H54 (cell line): ENCODE data around the gene FBXW12.
"Not testable (repeated sequence)": the region's sequence is repeated elsewhere in the genome, so short reads cannot be mapped to it uniquely, and the experiment has no call there.

ENCODE experiments used
- DNase-seq: peaks from one replicate; pipeline ENCODE4 v3.0.0; 2011; ENCODE audit warnings: low spot score, mixed read lengths; ENCODE audit not compliant: insufficient read length
- FAIRE-seq: peaks from 3 replicates; lab custom pipeline; 2011; peaks lifted over from hg19 to GRCh38; lab: Jason Lieb, UNC
- POLR2A ChIP-seq: IDR thresholded peaks from 2 replicates; pipeline ENCODE4 v1.6.1; 2011; ENCODE audit warnings: low read depth, mild to moderate bottlenecking, low read length

Gene FBXW12, protein sequence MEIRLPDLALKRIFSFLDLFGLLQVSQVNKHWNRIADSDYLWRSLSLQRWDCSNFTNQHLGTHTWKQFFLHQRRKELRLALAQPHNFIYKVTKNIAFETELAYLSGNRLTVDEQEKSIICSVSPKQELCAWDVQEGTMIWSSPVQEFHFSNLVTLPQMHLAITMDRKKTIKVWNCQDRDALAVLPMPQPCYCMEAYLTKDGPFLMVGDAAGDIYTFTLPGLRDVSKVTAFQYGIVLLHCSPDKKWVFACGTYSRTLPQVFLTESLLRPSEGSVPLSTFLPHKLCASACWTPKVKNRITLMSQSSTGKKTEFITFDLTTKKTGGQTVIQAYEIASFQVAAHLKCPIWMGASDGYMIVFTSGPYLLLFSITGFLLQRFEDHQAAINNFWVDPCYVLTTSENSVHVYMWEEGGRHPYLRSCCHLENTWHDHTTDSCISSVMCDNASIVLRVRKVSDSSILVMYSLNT

DNA sequence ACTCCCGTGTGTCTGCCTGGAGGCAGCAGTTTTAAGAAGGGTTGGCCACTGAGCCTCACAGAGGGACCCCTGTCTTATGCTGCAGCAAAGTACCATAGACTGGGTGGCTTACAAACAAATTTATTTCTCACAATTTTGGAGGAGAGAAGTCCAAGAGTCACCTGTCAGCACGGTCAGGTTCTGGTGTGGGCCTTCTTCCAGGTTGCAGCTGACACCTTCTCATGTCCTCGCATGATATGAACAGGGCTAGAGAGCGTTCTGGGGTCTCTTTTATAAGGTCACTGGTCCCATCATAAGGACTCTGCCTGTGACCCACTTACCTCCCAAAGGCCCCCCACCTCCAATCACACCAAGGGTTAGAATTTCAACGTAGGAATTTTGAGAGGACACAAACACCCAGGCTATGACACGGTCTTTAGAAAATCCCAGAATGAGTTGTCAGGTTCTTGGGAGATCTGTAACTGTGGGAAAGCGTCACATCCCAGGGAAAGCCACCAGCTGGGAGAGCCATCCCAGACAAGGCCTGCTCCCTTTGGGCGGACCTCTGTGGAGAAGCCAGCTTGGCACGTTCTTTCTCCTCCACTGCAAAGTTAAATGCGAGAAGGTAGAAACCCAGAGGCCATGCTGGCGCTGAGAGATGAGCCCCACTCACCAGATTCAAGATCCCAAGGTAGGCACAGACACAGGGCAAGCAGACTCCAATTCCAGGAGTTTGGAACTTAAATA is at the start of gene FBXW12:
FBXW12 (plus strand) TSS at position 569 of the 726 bp plus-strand sequence. CDS start 549 bp downstream, outside the sequence.
- TF ChIP-seq POLR2A: no peak
- DNase-seq (no peak), FAIRE-seq (no peak)

DNA sequence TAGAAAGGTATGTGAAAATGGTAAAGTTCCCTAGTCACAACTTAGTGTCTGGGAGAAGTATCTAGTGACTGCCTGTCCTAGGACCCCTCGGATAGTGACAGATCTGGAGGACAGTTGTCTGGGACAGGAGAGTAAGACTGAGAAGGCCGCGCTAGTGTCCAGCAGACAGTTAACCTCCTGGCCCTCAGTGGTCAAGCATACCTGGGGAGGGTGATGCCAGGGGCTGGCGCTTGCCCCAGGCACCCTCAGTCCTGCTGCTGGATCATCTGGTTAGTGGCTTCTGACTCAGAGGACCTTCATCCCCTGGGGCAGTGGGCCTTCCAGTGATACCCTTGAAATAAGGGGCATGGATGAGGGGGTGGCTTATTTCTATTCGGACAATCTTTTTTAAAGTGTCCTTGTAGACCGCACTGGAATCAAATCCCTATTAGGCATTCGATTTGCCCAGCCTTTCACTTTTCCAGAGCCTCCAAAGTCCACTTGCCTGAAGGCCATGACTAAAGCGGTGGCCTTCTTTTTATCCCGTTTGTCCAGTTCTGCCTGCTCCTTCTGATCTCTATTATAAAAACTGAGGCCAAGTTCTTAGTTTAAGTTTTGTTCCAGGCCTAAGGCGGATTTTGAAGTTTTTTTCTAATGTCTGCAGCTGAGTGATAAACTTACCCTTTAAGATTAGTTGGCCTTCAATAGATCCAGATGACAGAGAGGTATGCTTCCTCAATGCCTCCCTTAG is 40.1 kb upstream of the FBXW12 start:
- not testable (repeated sequence) for DNase-seq, FAIRE-seq

GRCh38 chr3:48333346-48334245 is 38.4 kb upstream of the FBXW12 start, which contains the start of gene SPINK8:
TSS of gene SPINK8 (minus strand) at chr3:48333661. CDS start at chr3:48328341, 5,320 bp downstream.
- DNase-seq, FAIRE-seq: not testable (repeated sequence)

GRCh38 chr3:48334605-48335004 is 37.4 kb upstream of the FBXW12 start:
- no peak for DNase-seq
- FAIRE-seq: no peak
- TF ChIP-seq POLR2A: no peak

- FAIRE-seq, DNase-seq: not testable (repeated sequence)
Observed at GRCh38 chr3:48335286-48335685, 36.7 kb upstream of the FBXW12 start.

DNA sequence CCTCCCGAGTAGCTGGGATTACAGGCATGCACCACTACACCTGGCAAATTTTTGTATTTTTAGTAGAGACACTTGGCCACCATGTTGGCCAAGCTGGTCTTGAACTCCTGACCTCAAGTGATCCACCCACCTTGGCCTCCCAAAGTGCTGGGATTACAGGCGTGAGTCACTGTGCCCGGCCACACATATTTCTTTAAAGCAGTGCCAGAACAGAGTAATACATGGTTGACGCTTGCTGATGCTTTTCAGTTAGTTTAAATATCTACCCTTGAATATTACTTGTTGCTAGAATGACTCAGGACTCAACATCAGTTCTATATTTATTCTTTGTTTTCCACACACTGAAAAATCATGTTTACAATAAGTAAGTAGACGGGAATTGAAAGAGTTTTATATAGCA is 34.5 kb upstream of the FBXW12 start:
- DNase-seq, FAIRE-seq: not testable (repeated sequence)

- TF ChIP-seq POLR2A: no peak
- no peak for DNase-seq
- FAIRE-seq: no peak
Observed at GRCh38 chr3:48338635-48339034, 33.4 kb upstream of the FBXW12 start.

GRCh38 chr3:48343432-48343831 is 28.6 kb upstream of the FBXW12 start:
- no peak for TF ChIP-seq POLR2A
- FAIRE-seq: no peak
- DNase-seq: no peak

DNA sequence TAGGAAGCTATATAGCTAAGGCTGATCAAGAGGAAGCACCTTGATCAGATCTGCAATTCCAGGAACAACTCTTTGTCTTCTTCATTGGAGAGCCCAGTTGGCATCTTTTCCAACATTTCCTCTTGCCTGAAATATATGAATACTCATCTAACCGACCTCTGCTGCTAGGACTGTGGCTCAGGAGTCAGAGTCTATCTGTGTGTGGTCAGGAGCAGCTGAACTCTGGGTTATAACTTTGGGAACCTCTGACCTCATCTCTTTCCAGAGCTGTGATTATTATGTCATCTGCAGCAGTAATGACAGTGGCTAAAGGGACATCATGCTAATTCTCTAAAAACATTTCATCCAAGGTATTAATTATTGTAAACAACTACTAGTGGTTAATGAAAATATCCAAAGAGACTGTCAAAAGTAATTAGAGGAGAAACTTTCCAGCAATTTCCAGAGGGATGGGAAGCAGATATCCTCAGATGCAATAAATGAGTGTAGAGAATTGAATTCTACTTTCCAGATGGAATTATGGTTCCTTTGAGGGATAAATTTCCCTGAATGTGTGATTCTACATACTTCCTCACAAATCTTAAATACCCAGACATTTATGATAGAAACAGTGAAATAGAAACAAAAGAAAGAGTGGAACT is 27.0 kb upstream of the FBXW12 start:
- FAIRE-seq (no peak), DNase-seq (no peak)
- no peak for TF ChIP-seq POLR2A

DNA sequence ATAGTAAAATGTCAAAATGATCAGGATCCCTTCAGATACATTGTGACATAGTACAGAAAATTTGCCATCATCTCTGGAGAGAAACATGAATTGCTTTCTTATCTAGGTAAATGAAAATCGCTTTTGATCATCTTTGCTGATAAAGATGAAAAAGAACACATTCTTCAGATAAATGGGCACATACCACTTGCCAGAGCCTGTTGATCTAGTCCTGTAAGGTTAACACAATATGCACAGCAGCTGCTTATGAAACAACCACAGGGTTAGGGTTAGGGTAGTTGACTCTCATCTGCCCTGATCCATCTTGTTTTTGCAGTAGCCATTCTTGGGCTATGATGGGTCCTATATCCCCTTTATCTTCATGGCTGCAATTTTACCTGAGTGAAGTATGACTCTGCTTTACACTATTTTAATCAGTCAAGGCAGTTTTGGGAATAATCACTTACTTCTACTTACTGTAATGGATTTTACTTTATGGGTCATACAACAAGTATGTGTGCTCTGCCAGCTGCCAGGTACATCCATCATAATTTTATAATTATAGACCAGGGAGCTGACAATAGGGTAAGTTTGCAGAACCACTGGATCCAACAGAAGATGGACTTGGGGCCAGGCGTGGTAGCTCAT is 26.0 kb upstream of the FBXW12 start:
- TF ChIP-seq POLR2A: no peak
- FAIRE-seq: no peak
- no peak for DNase-seq

GRCh38 chr3:48347500-48347899 is 24.5 kb upstream of the FBXW12 start:
- DNase-seq: no peak
- no peak for FAIRE-seq

DNA sequence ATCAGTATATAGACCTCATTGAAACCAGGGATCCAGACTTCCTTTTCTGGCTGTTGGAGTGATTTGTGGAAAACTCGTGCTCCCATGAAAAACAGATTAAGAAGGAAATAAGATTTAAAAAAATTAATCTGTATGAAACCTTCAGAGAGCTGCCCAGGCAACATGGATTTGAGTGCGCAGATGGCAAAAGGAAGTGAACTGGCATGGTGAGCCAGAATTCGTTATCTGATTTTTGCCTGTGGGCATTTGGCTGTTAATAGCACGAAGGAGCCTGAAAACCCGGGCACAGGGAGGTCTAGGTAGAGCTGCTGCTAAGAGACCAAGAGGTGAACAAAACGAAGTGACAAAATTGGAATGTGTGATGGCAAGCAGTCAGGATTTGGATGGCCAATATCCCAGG is 19.5 kb upstream of the FBXW12 start:
- DNase-seq: no peak

More at GRCh38 chr3:48347500-48347899, 24.5 kb upstream of the FBXW12 start:
- no peak for TF ChIP-seq POLR2A

More for the DNA sequence above, 19.5 kb upstream of the FBXW12 start:
- FAIRE-seq: no peak
- TF ChIP-seq POLR2A: no peak
